H9 (cell line): Measurements from ENCODE around the gene RNF175. TPM values are rescaled to one million over a fixed set of nuclear protein-coding genes. Genes with fewer than 3 reads are reported as not detected.

Source experiments
- DNase-seq: peaks from one replicate; pipeline ENCODE4 v3.0.0-alpha.2; 2017
- H2AFZ ChIP-seq: one replicate; pipeline ENCODE4 v1.6.1; 2013; ENCODE audit warnings: mild to moderate bottlenecking, low read length, control low read depth, moderate library complexity
- H2AK5ac ChIP-seq: 2 replicates; pipeline ENCODE4 v1.6.1; 2013; ENCODE audit warnings: low read length, control low read depth, mixed read lengths; ENCODE audit not compliant: insufficient read length
- H2BK120ac ChIP-seq: one replicate; pipeline ENCODE4 v1.6.1; 2013; ENCODE audit warnings: low read depth, mild to moderate bottlenecking, low read length, control low read depth, inconsistent platforms; ENCODE audit not compliant: poor library complexity, severe bottlenecking
- H2BK12ac ChIP-seq: 2 replicates; pipeline ENCODE4 v1.6.1; 2013; ENCODE audit warnings: low read length, control low read depth, mixed read lengths, low read depth; ENCODE audit not compliant: insufficient read length
- H2BK15ac ChIP-seq: 2 replicates; pipeline ENCODE4 v1.6.1; 2013; ENCODE audit warnings: low read depth, low read length, control low read depth
- H2BK20ac ChIP-seq: one replicate; pipeline ENCODE4 v1.6.1; 2013; ENCODE audit warnings: low read depth, mild to moderate bottlenecking, low read length, control low read depth, inconsistent platforms; ENCODE audit not compliant: poor library complexity, severe bottlenecking
- H2BK5ac ChIP-seq: 2 replicates; pipeline ENCODE4 v1.6.1; 2013; ENCODE audit warnings: low read length, control low read depth, mixed read lengths; ENCODE audit not compliant: insufficient read length
- H3K14ac ChIP-seq: 2 replicates; pipeline ENCODE4 v1.6.1; 2013; ENCODE audit warnings: low read length, control low read depth; ENCODE audit not compliant: insufficient read depth
- H3K18ac ChIP-seq: 2 replicates; pipeline ENCODE4 v1.6.1; 2013; ENCODE audit warnings: low read depth, mild to moderate bottlenecking, mixed read lengths, low read length, control low read depth; ENCODE audit not compliant: insufficient read length
- H3K23ac ChIP-seq: 2 replicates; pipeline ENCODE4 v1.6.1; 2013; ENCODE audit warnings: low read length, control low read depth, mixed read lengths, low read depth; ENCODE audit not compliant: insufficient read length
- H3K23me2 ChIP-seq: 2 replicates; pipeline ENCODE4 v1.6.1; 2013; ENCODE audit warnings: low read depth, mild to moderate bottlenecking, mixed read lengths, low read length, control low read depth; ENCODE audit not compliant: insufficient read length, poor library complexity, severe bottlenecking
- H3K27ac ChIP-seq: 2 replicates; pipeline ENCODE4 v1.5.1; 2013; ENCODE audit warnings: low read length, control low read depth, mixed read lengths, low read depth; ENCODE audit not compliant: insufficient read length
- H3K27me3 ChIP-seq: 2 replicates; pipeline ENCODE4 v1.6.1; 2013; ENCODE audit warnings: low read length, control low read depth, inconsistent platforms; ENCODE audit not compliant: insufficient read depth
- H3K4ac ChIP-seq: 2 replicates; pipeline ENCODE4 v1.6.1; 2013; ENCODE audit warnings: low read depth, mild to moderate bottlenecking, control low read depth, inconsistent platforms, low read length, moderate library complexity
- H3K4me1 ChIP-seq: 2 replicates; pipeline ENCODE4 v1.6.1; 2013; ENCODE audit warnings: low read length, control low read depth, inconsistent platforms; ENCODE audit not compliant: insufficient read depth
- H3K4me2 ChIP-seq: 2 replicates; pipeline ENCODE4 v1.6.1; 2013; ENCODE audit warnings: low read length, control low read depth, mixed read lengths; ENCODE audit not compliant: insufficient read length, insufficient read depth
- H3K56ac ChIP-seq: 2 replicates; pipeline ENCODE4 v1.6.1; 2013; ENCODE audit warnings: low read depth, mild to moderate bottlenecking, mixed read lengths, low read length, control low read depth; ENCODE audit not compliant: insufficient read length
- H3K79me1 ChIP-seq: 2 replicates; pipeline ENCODE4 v1.6.1; 2013; ENCODE audit warnings: low read depth, mild to moderate bottlenecking, moderate library complexity, low read length, control low read depth, inconsistent platforms; ENCODE audit not compliant: insufficient read depth, poor library complexity, severe bottlenecking
- H3K79me2 ChIP-seq: 2 replicates; pipeline ENCODE4 v1.6.1; 2013; ENCODE audit warnings: low read length, control low read depth, inconsistent platforms; ENCODE audit not compliant: insufficient read depth
- H3K9ac ChIP-seq: 2 replicates; pipeline ENCODE4 v1.6.1; 2013; ENCODE audit warnings: low read length, control low read depth, mixed read lengths; ENCODE audit not compliant: insufficient read length; ENCODE audit errors: extremely low read depth
- H3K9me3 ChIP-seq: one replicate; pipeline ENCODE4 v1.6.1; 2013; ENCODE audit warnings: low read depth, low read length, inconsistent platforms; ENCODE audit not compliant: control insufficient read depth
- H3T11ph ChIP-seq: one replicate; pipeline ENCODE4 v1.6.1; 2013; ENCODE audit warnings: mild to moderate bottlenecking, low read length, control low read depth, inconsistent platforms
- H4K20me1 ChIP-seq: one replicate; pipeline ENCODE4 v1.6.1; 2013; ENCODE audit not compliant: control insufficient read depth, insufficient read length, insufficient read depth
- H4K5ac ChIP-seq: 2 replicates; pipeline ENCODE4 v1.6.1; 2013; ENCODE audit warnings: low read depth, mild to moderate bottlenecking, mixed read lengths, low read length, control low read depth; ENCODE audit not compliant: insufficient read length
- H4K8ac ChIP-seq: replicated peaks from 2 replicates; pipeline ENCODE4 v1.6.1; 2013; ENCODE audit warnings: low read length, control low read depth, mixed read lengths, low read depth; ENCODE audit not compliant: insufficient read length
- H4K91ac ChIP-seq: 2 replicates; pipeline ENCODE4 v1.6.1; 2013; ENCODE audit warnings: low read depth, mild to moderate bottlenecking, moderate library complexity, mixed read lengths, low read length, control low read depth; ENCODE audit not compliant: insufficient read length
- H3K27ac Mint-ChIP-seq, 3 experiments: 2 replicates in 2 of 3; 3 replicates in 1 of 3; pipeline ENCODE4 v1.8.0; 2020 to 2021; ENCODE audit warnings: mixed read lengths in 3 of 3, mild to moderate bottlenecking in 1 of 3, moderate library complexity in 1 of 3
- H3K27me3 Mint-ChIP-seq: 2 replicates; pipeline ENCODE4 v1.8.0; 2021; ENCODE audit warnings: low read depth, mild to moderate bottlenecking, moderate library complexity, mixed read lengths
- H3K36me3 Mint-ChIP-seq, 3 experiments: 2 replicates in 2 of 3; 3 replicates in 1 of 3; pipeline ENCODE4 v1.8.0; 2020 to 2021; ENCODE audit warnings: low read depth in 3 of 3, mixed read lengths in 3 of 3; ENCODE audit not compliant: insufficient read depth in 1 of 3
- H3K4me1 Mint-ChIP-seq, 2 experiments: 2 replicates each; pipeline ENCODE4 v1.8.0; 2020; ENCODE audit warnings: mixed read lengths in 2 of 2
- H3K4me3 Mint-ChIP-seq, 2 experiments: 2 replicates in 1 of 2; 3 replicates in 1 of 2; pipeline ENCODE4 v1.8.0; 2020 to 2021; ENCODE audit warnings: mild to moderate bottlenecking in 2 of 2, mixed read lengths in 2 of 2, moderate library complexity in 1 of 2
- H3K9me3 Mint-ChIP-seq, 2 experiments: 2 replicates in 1 of 2; 3 replicates in 1 of 2; pipeline ENCODE4 v1.8.0; 2020; ENCODE audit warnings: mild to moderate bottlenecking in 2 of 2, mixed read lengths in 2 of 2, moderate library complexity in 1 of 2
- CTCF ChIP-seq: fragments of 200-600 bp; sonication (generic); conservative IDR thresholded peaks from 3 replicates; pipeline ENCODE4 v1.8.0; 2021; ENCODE audit warnings: antibody characterized with exemption, mild to moderate bottlenecking
- WGBS: extraction: QIAGEN DNeasy Blood & Tissue Kit; methylation state at CpG from one replicate; pipeline ENCODE4 v1.1.7; 2013; ENCODE audit warnings: missing lambda C conversion rate, low lambda C conversion rate, mixed read lengths; ENCODE audit not compliant: insufficient read length; ENCODE audit errors: extremely low coverage; 5-methylcytosine and 5-hydroxymethylcytosine counted together
- total RNA-seq: library from RNA; stranded (reverse); gene quantifications from 2 replicates; pipeline ENCODE4 v1.2.1, GENCODE V29; 2021

RNF175 gene
- total RNA-seq, 1 experiment from 2014 or later, result 4.3 TPM

GRCh38 chr4:153748378-153748777 lies 11.4 kb downstream of the RNF175 start:
- H4K8ac ChIP-seq, result no peak overlapping the region
- H2BK15ac ChIP-seq, result no peak overlapping the region
- H4K5ac ChIP-seq, result no peak overlapping the region
- H3K23ac ChIP-seq, result no peak overlapping the region
- Mint-ChIP-seq H3K36me3 (peaks cover 2 to 5% (median 3%) of the 10 kb centered on the region in 3 experiments; a peak in 4 of 7 replicates), H3K27ac (no peak overlapping the region; a peak in 1 of 7 replicates), H3K9me3 (no peaks in the 10 kb centered on the region), H3K27me3 (no peaks in the 10 kb centered on the region), H3K4me1 (peaks cover 2 to 5% of the 10 kb centered on the region in 2 experiments; a peak in 1 of 4 replicates), H3K4me3 (no peak overlapping the region)
- H3K4me2 ChIP-seq, result no peak overlapping the region
- H3K4me1 ChIP-seq, result no peaks in the 10 kb centered on the region
- WGBS, result no CpG with 5 or more reads among the region's 6 CpGs
- H3K27me3 ChIP-seq, result no peaks in the 10 kb centered on the region
- no peak overlapping the region for H2BK120ac ChIP-seq
- H3K18ac ChIP-seq, result no peak overlapping the region
- no peaks in the 10 kb centered on the region for H3K79me1 ChIP-seq
- no peak overlapping the region for H3T11ph ChIP-seq
- no peak overlapping the region for H3K14ac ChIP-seq
- H2AK5ac ChIP-seq, result no peak overlapping the region
- H2AFZ ChIP-seq, result no peak overlapping the region
- no peak overlapping the region for H3K4ac ChIP-seq
- no peak overlapping the region for H2BK5ac ChIP-seq
- no peak overlapping the region for H3K9ac ChIP-seq
- H3K56ac ChIP-seq, result no peak overlapping the region
- H4K91ac ChIP-seq, result no peak overlapping the region
- H3K23me2 ChIP-seq, result no peaks in the 10 kb centered on the region
- no peaks in the 10 kb centered on the region for H3K79me2 ChIP-seq
- H2BK20ac ChIP-seq, result no peak overlapping the region
- no peaks in the 10 kb centered on the region for H3K9me3 ChIP-seq
- no peak for DNase-seq
- H2BK12ac ChIP-seq, result no peak overlapping the region
- no peaks in the 10 kb centered on the region for H4K20me1 ChIP-seq
- no peak overlapping the region for H3K27ac ChIP-seq
- TF ChIP-seq CTCF, result no peak
